Neuronal stem cell (in vitro differentiated cells): ENCODE results near the gene PRKRA.

Source experiments
- DNase-seq: peaks from one replicate; pipeline ENCODE4 v3.0.0-alpha.2; 2013; ENCODE audit warnings: low spot score
- H2AFZ ChIP-seq: one replicate; pipeline ENCODE4 v1.6.1; 2013; ENCODE audit warnings: mild to moderate bottlenecking, low read length, inconsistent platforms
- H2AK5ac ChIP-seq: 2 replicates; pipeline ENCODE4 v1.6.1; 2013; ENCODE audit warnings: low read depth, mild to moderate bottlenecking, inconsistent platforms, low read length, moderate library complexity, mixed read lengths
- H2BK120ac ChIP-seq: 2 replicates; pipeline ENCODE4 v1.6.1; 2013; ENCODE audit warnings: low read depth, mild to moderate bottlenecking, inconsistent platforms, low read length, moderate library complexity, mixed read lengths
- H2BK12ac ChIP-seq: one replicate; pipeline ENCODE4 v1.6.1; 2013; ENCODE audit warnings: low read length, inconsistent platforms
- H2BK15ac ChIP-seq: 2 replicates; pipeline ENCODE4 v1.6.1; 2013; ENCODE audit warnings: mild to moderate bottlenecking, low read length, inconsistent platforms, mixed read lengths
- H2BK5ac ChIP-seq: one replicate; pipeline ENCODE4 v1.6.1; 2013; ENCODE audit warnings: inconsistent platforms, mild to moderate bottlenecking, low read length, moderate library complexity
- H3K14ac ChIP-seq: one replicate; pipeline ENCODE4 v1.6.1; 2013; ENCODE audit warnings: low read length, inconsistent platforms
- H3K18ac ChIP-seq: 2 replicates; pipeline ENCODE4 v1.6.1; 2013; ENCODE audit warnings: low read length, inconsistent platforms
- H3K23ac ChIP-seq: 2 replicates; pipeline ENCODE4 v1.6.1; 2013; ENCODE audit warnings: low read depth, mild to moderate bottlenecking, mixed read lengths, low read length, inconsistent platforms; ENCODE audit not compliant: poor library complexity
- H3K27ac ChIP-seq: replicated peaks from 3 replicates; pipeline ENCODE4 v1.5.1; 2013; ENCODE audit warnings: low read length, inconsistent platforms
- H3K27me3 ChIP-seq, 3 experiments: 2 replicates each; pipeline ENCODE4 v1.6.1; 2013; ENCODE audit warnings: low read length in 3 of 3, mild to moderate bottlenecking in 2 of 3, inconsistent platforms in 1 of 3, low read depth in 1 of 3, mixed read lengths in 1 of 3, moderate library complexity in 1 of 3; ENCODE audit not compliant: control insufficient read depth in 3 of 3, insufficient read depth in 3 of 3
- H3K36me3 ChIP-seq, 2 donors: replicated peaks in 1 of 2; 2 replicates each; pipeline ENCODE4 v1.6.1; 2013; ENCODE audit warnings: low read length in 2 of 2; ENCODE audit not compliant: control insufficient read depth in 2 of 2, insufficient read depth in 2 of 2
- H3K4ac ChIP-seq: 2 replicates; pipeline ENCODE4 v1.6.1; 2013; ENCODE audit warnings: inconsistent platforms, mild to moderate bottlenecking, low read length, moderate library complexity
- H3K4me1 ChIP-seq, 2 donors: 1 replicate in 1 of 2; 2 replicates in 1 of 2; pipeline ENCODE4 v1.6.1; 2013; ENCODE audit warnings: low read length in 2 of 2, low read depth in 1 of 2; ENCODE audit not compliant: control insufficient read depth in 2 of 2, insufficient read depth in 1 of 2
- H3K4me2 ChIP-seq: one replicate; pipeline ENCODE4 v1.6.1; 2013; ENCODE audit warnings: mild to moderate bottlenecking, low read length, inconsistent platforms; ENCODE audit not compliant: insufficient read depth, poor library complexity, severe bottlenecking
- H3K4me3 ChIP-seq, 2 donors: 2 replicates each; pipeline ENCODE4 v1.5.1; 2013; ENCODE audit warnings: low read length in 2 of 2, mild to moderate bottlenecking in 2 of 2, inconsistent platforms in 1 of 2, moderate library complexity in 1 of 2
- H3K79me1 ChIP-seq: one replicate; pipeline ENCODE4 v1.6.1; 2013; ENCODE audit warnings: low read depth, mild to moderate bottlenecking, inconsistent platforms, low read length, moderate library complexity
- H3K9ac ChIP-seq: one replicate; pipeline ENCODE4 v1.6.1; 2013; ENCODE audit warnings: mild to moderate bottlenecking, low read depth, low read length, inconsistent platforms; ENCODE audit not compliant: poor library complexity
- H3K9me3 ChIP-seq, 2 donors: replicated peaks in 1 of 2; 2 replicates each; pipeline versions ENCODE3 to v1.6.1; 2013; ENCODE audit warnings: low read length in 2 of 2, mild to moderate bottlenecking in 2 of 2, inconsistent platforms in 1 of 2, low read depth in 1 of 2, mixed read lengths in 1 of 2, moderate library complexity in 1 of 2; ENCODE audit not compliant: control insufficient read depth in 2 of 2, insufficient read depth in 1 of 2
- H4K8ac ChIP-seq: one replicate; pipeline ENCODE4 v1.6.1; 2013; ENCODE audit warnings: low read depth, mild to moderate bottlenecking, inconsistent platforms, low read length, moderate library complexity
- H4K91ac ChIP-seq: one replicate; pipeline ENCODE4 v1.6.1; 2013; ENCODE audit warnings: low read length, low read depth, mild to moderate bottlenecking, inconsistent platforms; ENCODE audit not compliant: poor library complexity
- WGBS, 2 donors: extraction: QIAGEN DNeasy Blood & Tissue Kit; methylation state at CpG; one replicate each; pipeline ENCODE4 v1.1.7; 2013; ENCODE audit warnings: missing lambda C conversion rate in 2 of 2, mixed read lengths in 1 of 2; ENCODE audit not compliant: insufficient read length in 2 of 2, insufficient replicate concordance in 1 of 2; ENCODE audit errors: extremely low coverage in 2 of 2; 5-methylcytosine and 5-hydroxymethylcytosine counted together

Gene PRKRA

DNA sequence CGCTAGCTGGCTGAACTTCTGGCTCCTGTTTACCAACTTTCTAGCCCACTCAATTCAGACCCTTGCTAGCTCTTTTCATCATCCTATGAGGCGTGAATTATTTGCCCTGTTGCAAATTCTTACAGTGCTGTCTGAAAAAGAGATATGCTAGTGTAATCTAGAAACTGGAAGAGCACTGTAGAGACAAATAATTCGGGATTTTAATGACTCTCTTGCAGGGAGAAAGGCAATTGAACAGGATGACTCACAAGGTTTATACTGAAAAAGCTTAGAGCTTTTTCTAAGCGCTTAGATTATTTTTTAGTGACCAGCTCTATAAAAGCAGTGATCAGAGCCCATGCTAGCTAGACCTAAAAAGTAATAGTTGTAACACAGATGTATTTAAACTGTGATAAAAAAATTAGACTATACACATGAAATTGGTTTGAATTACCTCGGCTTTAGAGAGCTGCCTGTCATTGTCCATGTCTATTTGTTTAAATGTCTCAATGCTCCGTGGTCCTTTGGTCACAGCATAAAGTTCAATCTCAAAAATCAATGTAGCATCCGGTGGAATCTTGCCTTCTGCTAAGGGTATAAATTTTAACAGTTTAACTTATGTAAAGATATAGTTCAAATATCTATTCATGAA, 18.4 kb upstream of the PRKRA start:
- Histone ChIP-seq H3K18ac (no peak overlapping the region), H3K79me1 (no peaks in the 10 kb centered on the region), H2BK12ac (no peak overlapping the region), H3K4me2 (no peak overlapping the region), H4K8ac (no peak overlapping the region), H3K4me1 (no peaks in the 10 kb centered on the region), H3K9me3 (no peaks in the 10 kb centered on the region), H3K4me3 (no peak overlapping the region), H3K36me3 (peaks cover 3 to 65% of the 10 kb centered on the region in 2 donors), H3K27ac (no peak overlapping the region), H2BK15ac (no peak overlapping the region), H3K4ac (no peak overlapping the region), H2AFZ (no peak overlapping the region), H2BK120ac (no peak overlapping the region), H2AK5ac (no peak overlapping the region), H3K27me3 (no peaks in the 10 kb centered on the region), H3K9ac (no peak overlapping the region), H2BK5ac (no peak overlapping the region), H3K14ac (no peak overlapping the region), H3K23ac (no peak overlapping the region), H4K91ac (no peak overlapping the region)
- no peak for DNase-seq
- WGBS, 2 donors, result no CpG with 5 or more reads among the region's 7 CpGs

DNA sequence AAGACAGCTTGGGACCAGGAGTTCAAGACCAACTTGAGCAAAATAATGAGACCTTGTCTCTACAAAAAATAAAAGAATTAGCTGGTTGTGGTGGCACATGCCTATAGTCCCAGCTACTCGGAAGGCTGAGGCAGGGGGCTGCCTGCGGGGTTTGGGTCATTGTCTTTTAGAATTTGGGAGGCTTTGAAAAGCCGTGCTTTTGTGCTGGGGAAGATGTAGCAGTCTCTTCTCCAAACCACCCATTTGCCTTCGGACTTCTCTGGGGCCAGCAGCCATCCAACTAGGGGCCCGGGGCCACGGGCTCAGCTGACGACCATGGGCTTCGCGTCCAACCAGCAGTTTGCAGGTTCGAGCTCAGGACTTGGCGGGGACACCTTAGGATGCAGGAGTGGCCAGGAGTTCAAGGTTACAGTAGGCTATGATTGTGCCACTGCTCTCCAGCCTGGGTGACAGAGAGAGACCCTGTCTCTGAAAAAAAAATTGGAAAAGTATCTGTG, 6.5 kb upstream of the PRKRA start:
- H2BK12ac ChIP-seq, result no peak overlapping the region
- H3K27me3 ChIP-seq, result no peaks in the 10 kb centered on the region
- no peak overlapping the region for H2BK15ac ChIP-seq
- no CpG with 5 or more reads among the region's 11 CpGs for whole genome bisulfite sequencing, 2 donors
- H3K27ac ChIP-seq, result no peak overlapping the region
- H3K14ac ChIP-seq, result no peak overlapping the region
- H3K9ac ChIP-seq, result no peak overlapping the region
- DNase-seq, result no peak
- H3K18ac ChIP-seq, result no peak overlapping the region
- no peak overlapping the region for H4K91ac ChIP-seq
- H3K23ac ChIP-seq, result no peak overlapping the region
- H3K79me1 ChIP-seq, result no peaks in the 10 kb centered on the region
- no peak overlapping the region for H3K4me3 ChIP-seq
- no peak overlapping the region for H3K4me2 ChIP-seq
- H2BK5ac ChIP-seq, result no peak overlapping the region
- H2BK120ac ChIP-seq, result no peak overlapping the region
- no peak overlapping the region for H2AK5ac ChIP-seq
- H3K9me3 ChIP-seq, result no peaks in the 10 kb centered on the region
- no peak overlapping the region for H4K8ac ChIP-seq
- no peak overlapping the region for H2AFZ ChIP-seq
- H3K36me3 ChIP-seq, result no peaks in the 10 kb centered on the region
- H3K4me1 ChIP-seq, result no peaks in the 10 kb centered on the region
- H3K4ac ChIP-seq, result no peak overlapping the region

DNA sequence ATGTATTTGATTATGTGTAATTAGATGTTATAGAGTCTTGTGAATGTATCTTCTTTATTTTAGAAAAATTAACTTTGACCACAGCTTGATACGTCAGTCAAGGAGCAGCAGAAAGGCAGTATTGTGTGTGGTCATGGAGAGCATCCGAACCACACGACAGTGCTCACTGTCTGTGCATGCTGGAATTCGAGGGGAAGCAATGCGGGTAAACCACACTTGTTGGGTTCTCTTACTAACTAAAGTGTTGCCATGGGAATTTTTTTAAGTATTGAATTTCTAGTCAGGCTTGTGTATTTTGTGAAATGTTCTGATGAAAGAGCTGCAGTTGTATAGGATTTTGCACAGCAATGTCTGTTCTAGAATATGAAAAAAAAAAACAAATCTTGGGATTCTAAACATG, 5.0 kb upstream of the PRKRA start:
- no peaks in the 10 kb centered on the region for H3K27me3 ChIP-seq
- H3K9me3 ChIP-seq, result no peaks in the 10 kb centered on the region
- no CpG with 5 or more reads among the region's 5 CpGs for WGBS, 2 donors
- no peaks in the 10 kb centered on the region for H3K79me1 ChIP-seq
- no peak overlapping the region for H3K14ac ChIP-seq
- H3K36me3 ChIP-seq, result no peaks in the 10 kb centered on the region
- no peak overlapping the region for H2BK5ac ChIP-seq
- no peak overlapping the region for H3K4ac ChIP-seq
- H2AK5ac ChIP-seq, result no peak overlapping the region
- H2BK12ac ChIP-seq, result no peak overlapping the region
- H3K9ac ChIP-seq, result no peak overlapping the region
- H4K91ac ChIP-seq, result no peak overlapping the region
- no peak overlapping the region for H2BK15ac ChIP-seq
- H2BK120ac ChIP-seq, result no peak overlapping the region
- H3K4me2 ChIP-seq, result no peak overlapping the region
- peaks cover 3 to 5% of the 10 kb centered on the region in 2 donors for H3K4me1 ChIP-seq
- no peak overlapping the region for H3K4me3 ChIP-seq
- H3K18ac ChIP-seq, result no peak overlapping the region
- DNase-seq, result no peak
- no peak overlapping the region for H2AFZ ChIP-seq
- no peak overlapping the region for H3K27ac ChIP-seq
- no peak overlapping the region for H3K23ac ChIP-seq
- no peak overlapping the region for H4K8ac ChIP-seq

DNA sequence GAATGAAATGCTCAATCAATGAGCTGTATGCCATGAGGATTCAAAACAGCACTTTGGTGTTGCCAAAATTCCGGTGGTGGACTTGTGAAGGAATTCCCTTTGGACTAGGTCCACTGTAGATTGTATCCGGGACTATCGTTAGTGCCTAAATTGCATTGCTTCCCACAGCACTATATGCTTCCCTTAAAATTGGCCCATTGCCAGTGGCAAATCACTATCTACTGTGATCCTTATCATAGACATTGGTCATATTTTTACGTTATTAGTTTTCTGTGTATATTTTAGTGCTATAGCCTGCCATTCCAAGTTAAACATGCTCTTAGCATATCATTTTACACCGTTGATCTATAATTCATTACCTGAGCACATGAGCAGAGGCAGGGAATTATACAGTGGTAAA, 1.9 kb upstream of the PRKRA start:
- Histone ChIP-seq H2BK5ac (no peak overlapping the region), H3K14ac (no peak overlapping the region), H3K4me3 (no peak overlapping the region), H2BK12ac (no peak overlapping the region), H4K8ac (no peak overlapping the region), H2AK5ac (no peak overlapping the region), H3K4me2 (no peak overlapping the region), H3K18ac (no peak overlapping the region), H3K27ac (no peak overlapping the region), H4K91ac (no peak overlapping the region), H3K9me3 (no peaks in the 10 kb centered on the region), H3K79me1 (peaks cover 8% of the 10 kb centered on the region), H2BK120ac (no peak overlapping the region), H3K4ac (no peak overlapping the region), H3K4me1 (peaks cover 6 to 23% of the 10 kb centered on the region in 2 donors), H3K36me3 (peaks cover 10 to 24% of the 10 kb centered on the region in 2 donors), H3K27me3 (no peaks in the 10 kb centered on the region), H2AFZ (no peak overlapping the region), H3K9ac (no peak overlapping the region), H2BK15ac (no peak overlapping the region), H3K23ac (no peak overlapping the region)
- DNase-seq, result no peak
- no CpG with 5 or more reads among the region's 5 CpGs for WGBS, 2 donors
